Activated naive CD4-positive, alpha-beta T cell treated with anti-CD3 and anti-CD28 coated beads for 36 hours (primary cell): ENCODE measurements around the gene SPON2. TPM values are rescaled to one million over a fixed set of nuclear protein-coding genes. Genes with fewer than 3 reads are reported as not detected.
"Not testable (repeated sequence)": the region's sequence is repeated elsewhere in the genome, so short reads cannot be mapped to it uniquely, and the experiment has no call there.

Experiments
- CTCF ChIA-PET: fragments of 350-600 bp; sonication (Branson Sonifier 250); formaldehyde crosslinking; loops from one replicate; lab custom pipeline; 2021; ENCODE audit warnings: antibody characterized with exemption; lab: Charles Lee
- DNase-seq: peaks from one replicate; pipeline ENCODE4 v3.0.0-alpha.2; 2020
- H3K27ac Mint-ChIP-seq: one replicate; pipeline ENCODE4 v1.8.0; 2021; ENCODE audit warnings: mild to moderate bottlenecking, mixed read lengths
- H3K27me3 Mint-ChIP-seq: one replicate; pipeline ENCODE4 v1.8.0; 2021; ENCODE audit warnings: low read depth, mixed read lengths
- H3K36me3 Mint-ChIP-seq: one replicate; pipeline ENCODE4 v1.8.0; 2021; ENCODE audit warnings: low read depth, mixed read lengths
- H3K4me1 Mint-ChIP-seq: one replicate; pipeline ENCODE4 v1.8.0; 2021; ENCODE audit warnings: low read depth, mixed read lengths
- H3K4me3 Mint-ChIP-seq: one replicate; pipeline ENCODE4 v1.8.0; 2021; ENCODE audit warnings: mild to moderate bottlenecking, moderate library complexity, mixed read lengths
- H3K9me3 Mint-ChIP-seq: one replicate; pipeline ENCODE4 v1.8.0; 2021; ENCODE audit warnings: mixed read lengths
- intact Hi-C: fragments of 100-400 bp; cut with micrococcal nuclease; formaldehyde crosslinking; loops from one replicate; pipeline ENCODE4 v1.15.1; 2023
- total RNA-seq, 2 experiments: library from RNA; stranded (reverse); gene quantifications; one replicate each; pipeline ENCODE4 v1.2.3, GENCODE V29; 2021

Gene SPON2
- total RNA-seq, 2 experiments from 2014 or later = 4.8 to 5.5 TPM

DNA sequence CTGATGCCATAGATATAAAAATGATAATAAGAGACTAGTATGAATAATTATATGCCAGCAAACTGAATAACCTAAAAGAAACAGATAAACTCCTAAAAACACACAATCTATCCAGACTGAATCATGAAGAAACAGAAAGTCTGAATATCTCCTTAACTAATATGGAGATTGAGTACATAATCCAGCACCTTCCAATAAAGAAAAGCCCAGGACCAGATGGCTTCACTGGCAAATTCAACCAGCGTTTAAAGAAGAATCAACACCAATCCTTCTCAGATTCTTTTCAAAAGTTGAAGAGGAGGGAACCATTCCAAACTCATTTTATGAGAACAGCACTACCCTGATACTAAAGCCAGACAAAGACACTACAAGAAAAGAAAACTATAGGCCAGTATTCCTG lies 32.5 kb downstream of the SPON2 start:
- CTCF ChIA-PET = interaction anchor here (1.6 kb wide), 1 partner anchor 9 kb away, joined by 6 read pairs; no protein-coding TSS in a partner anchor
- Mint-ChIP-seq H3K27ac (no peak overlapping the region), H3K4me1 (peaks cover 11% of the 10 kb centered on the region), H3K9me3 (no peaks in the 10 kb centered on the region), H3K36me3 (no peaks in the 10 kb centered on the region), H3K4me3 (no peak overlapping the region), H3K27me3 (peaks cover 5% of the 10 kb centered on the region)
- intact Hi-C loops = no loop called here
- no peak for DNase-seq

DNA sequence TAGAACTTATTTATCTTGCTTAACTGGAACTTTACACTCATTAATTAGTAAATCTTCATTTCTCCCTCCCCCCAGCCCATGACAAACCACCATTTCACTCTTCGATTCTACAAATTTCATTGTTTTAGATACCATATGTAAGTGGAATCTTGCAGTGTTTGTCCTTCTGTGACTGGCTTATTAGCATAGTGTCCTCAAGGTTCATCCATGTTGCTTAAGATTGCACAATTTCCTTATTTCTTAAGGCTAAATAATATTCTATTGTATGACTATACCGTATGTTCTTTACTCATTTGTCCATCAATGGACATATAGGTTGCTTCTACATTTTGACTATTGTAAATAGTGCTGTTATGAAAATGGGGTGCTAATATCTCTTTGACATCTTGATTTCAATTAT lies 34.5 kb downstream of the SPON2 start:
- Mint-ChIP-seq H3K27ac (no peak overlapping the region), H3K36me3 (no peaks in the 10 kb centered on the region), H3K27me3 (peaks cover 5% of the 10 kb centered on the region), H3K4me1 (peaks cover 11% of the 10 kb centered on the region), H3K9me3 (no peaks in the 10 kb centered on the region), H3K4me3 (peak overlapping the region; percentile 32)
- DNase-seq = no peak
- CTCF ChIA-PET = interaction anchor here (0.5 to 3.8 kb wide), 7 partner anchors 7 to 468 kb away, joined by 3 to 27 read pairs (median 4); no protein-coding TSS in a partner anchor
- intact Hi-C loops = no loop called here

DNA sequence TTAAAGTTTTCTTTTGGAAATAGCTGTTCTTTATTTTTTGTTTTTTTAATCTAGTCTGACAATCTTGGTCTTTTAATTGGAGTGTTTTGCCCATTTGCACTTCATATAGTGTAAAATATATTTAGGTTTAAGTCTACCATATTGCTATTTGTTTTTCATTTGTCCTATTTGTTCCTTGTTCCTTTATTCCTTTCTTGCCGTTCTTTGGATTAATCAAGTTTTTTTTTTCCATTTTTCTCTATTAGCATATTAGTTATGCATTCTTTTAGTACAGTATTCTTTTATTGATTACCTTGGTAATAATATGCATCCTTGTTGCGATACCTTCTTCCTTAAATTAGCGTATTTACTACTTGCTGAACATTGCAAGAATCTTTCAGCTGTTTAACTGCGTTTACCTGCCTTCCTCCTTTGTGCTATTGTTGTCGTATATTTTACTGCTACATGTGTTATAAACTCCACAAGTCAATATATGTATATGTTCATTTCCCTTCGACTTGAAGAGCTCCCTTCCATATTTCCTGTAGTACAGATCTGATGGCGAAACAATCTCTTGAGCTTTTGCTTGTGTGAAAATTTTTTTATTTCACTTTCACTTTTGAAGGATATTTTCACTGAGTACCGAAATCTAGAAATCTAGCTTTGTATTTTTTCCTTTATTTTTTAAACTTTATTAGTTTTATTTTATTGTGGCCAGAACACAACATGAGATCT lies 35.2 kb downstream of the SPON2 start:
- no peaks in the 10 kb centered on the region for H3K9me3 Mint-ChIP-seq
- H3K27ac Mint-ChIP-seq = no peak overlapping the region
- peaks cover 11% of the 10 kb centered on the region for H3K4me1 Mint-ChIP-seq
- intact Hi-C loops = no loop called here
- no peak for DNase-seq
- CTCF ChIA-PET = interaction anchor here (0.5 to 3.8 kb wide), 6 partner anchors 43 to 468 kb away, joined by 3 to 27 read pairs (median 4); no protein-coding TSS in a partner anchor
- no peaks in the 10 kb centered on the region for H3K36me3 Mint-ChIP-seq
- H3K27me3 Mint-ChIP-seq = peaks cover 5% of the 10 kb centered on the region
- H3K4me3 Mint-ChIP-seq = peak overlapping the region; percentile 75

DNA sequence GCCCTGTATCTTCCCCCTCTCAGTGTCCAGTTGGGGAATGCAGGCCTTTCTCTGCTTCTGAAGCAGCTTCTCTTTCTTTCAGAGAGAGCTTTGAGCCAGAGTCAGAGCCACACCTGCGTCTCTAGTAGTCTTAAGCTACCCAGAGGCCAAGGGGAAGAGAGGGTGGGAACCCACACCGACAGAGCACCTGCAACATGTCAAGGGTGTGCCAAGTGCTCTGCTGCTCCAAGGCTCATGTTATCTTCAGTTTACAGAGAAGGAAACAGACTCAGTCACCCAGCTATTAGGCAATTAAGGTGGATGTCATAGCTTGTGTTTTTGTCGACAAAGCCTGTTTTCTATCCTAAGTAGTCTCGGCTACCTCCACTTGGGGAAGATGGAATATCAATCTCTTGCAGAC lies 36.3 kb downstream of the SPON2 start:
- Mint-ChIP-seq H3K9me3 (no peaks in the 10 kb centered on the region), H3K36me3 (no peaks in the 10 kb centered on the region), H3K4me3 (no peak overlapping the region), H3K27me3 (peaks cover 5% of the 10 kb centered on the region), H3K27ac (no peak overlapping the region), H3K4me1 (peaks cover 11% of the 10 kb centered on the region)
- intact Hi-C loops = no loop called here
- no peak for DNase-seq
- CTCF ChIA-PET = interaction anchor here (3.8 kb wide), 1 partner anchor 132 kb away, joined by 27 read pairs; no protein-coding TSS in a partner anchor

DNA sequence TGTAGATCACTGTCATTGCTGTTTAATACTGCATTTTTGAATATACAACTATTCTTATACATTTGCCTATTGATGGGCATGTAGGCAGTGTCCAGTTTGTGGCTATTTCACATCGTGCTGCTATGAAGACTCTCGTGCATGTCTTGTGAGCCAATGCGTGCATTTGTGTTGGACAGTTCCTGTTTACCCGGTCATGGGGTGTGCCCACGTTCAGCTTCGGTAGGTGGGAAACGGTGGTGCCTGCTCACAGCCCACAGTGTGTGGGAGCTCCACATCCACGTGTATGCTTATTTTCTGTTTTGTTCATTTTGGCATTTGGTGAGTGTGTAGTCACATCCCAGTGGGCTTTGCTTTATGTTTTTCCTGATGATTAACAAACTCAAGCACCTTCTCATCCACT lies 39.4 kb downstream of the SPON2 start:
- peaks cover 13% of the 10 kb centered on the region for H3K4me1 Mint-ChIP-seq
- intact Hi-C loops = no loop called here
- CTCF ChIA-PET = interaction anchor here (1.5 to 5.4 kb wide), 3 partner anchors 34 to 153 kb away, joined by 3 to 54 read pairs (median 45); no protein-coding TSS in a partner anchor
- H3K4me3 Mint-ChIP-seq = no peak overlapping the region
- no peaks in the 10 kb centered on the region for H3K27me3 Mint-ChIP-seq
- H3K27ac Mint-ChIP-seq = no peak overlapping the region
- no peaks in the 10 kb centered on the region for H3K36me3 Mint-ChIP-seq
- no peak for DNase-seq
- no peaks in the 10 kb centered on the region for H3K9me3 Mint-ChIP-seq

DNA sequence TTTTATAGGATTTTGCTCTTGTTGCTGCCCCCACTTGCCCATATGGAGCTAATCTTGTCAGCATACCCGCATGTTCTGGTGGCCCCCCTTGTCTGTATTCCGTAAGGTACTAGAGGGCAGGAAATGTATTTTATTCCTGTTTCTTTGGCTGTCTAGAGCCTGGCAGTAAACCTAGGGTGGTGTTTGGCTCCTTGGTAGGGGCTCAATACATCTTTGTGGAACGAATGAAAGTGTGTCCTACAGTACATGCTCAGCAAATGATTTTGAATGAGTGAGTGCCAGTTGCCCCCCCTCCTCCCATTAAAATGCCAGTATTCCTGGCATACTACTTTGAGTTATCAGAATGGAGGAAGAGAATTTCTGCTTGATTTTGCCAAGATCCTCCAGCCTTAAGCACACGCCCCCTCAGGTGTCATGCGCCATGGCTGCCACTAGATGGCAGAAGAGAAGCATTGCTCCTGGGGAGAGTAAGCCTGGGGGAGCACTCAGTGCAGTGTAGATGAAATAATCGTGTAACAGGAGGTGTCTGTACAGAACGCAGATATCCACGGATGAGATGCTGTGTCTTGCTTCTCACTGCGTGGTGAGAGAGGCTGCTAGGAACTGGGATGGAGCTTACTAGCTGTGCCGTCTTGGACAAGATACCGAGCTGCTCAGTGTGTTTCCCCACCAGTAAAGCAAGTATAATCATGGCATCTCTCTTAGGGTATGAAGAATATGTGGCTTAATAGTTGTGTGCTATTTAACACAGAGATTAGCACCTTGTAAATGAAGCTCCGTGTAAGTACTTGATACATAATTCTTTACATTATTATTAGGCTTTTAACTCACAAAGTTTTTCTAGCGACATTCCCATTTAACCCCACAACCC lies 41.8 kb downstream of the SPON2 start:
- DNase-seq = peak; percentile 80
- H3K27ac Mint-ChIP-seq = no peak overlapping the region
- no peaks in the 10 kb centered on the region for H3K9me3 Mint-ChIP-seq
- H3K36me3 Mint-ChIP-seq = no peaks in the 10 kb centered on the region
- H3K27me3 Mint-ChIP-seq = peaks cover 4% of the 10 kb centered on the region
- H3K4me3 Mint-ChIP-seq = no peak overlapping the region
- peaks cover 2% of the 10 kb centered on the region for H3K4me1 Mint-ChIP-seq
- CTCF ChIA-PET = interaction anchor here (0.6 to 5.4 kb wide), 31 partner anchors 8 to 229 kb away, joined by 3 to 54 read pairs (median 4); partner anchors contain the start of gene UVSSA
- intact Hi-C loops = loop anchor here (1.0 kb wide), 3 partner anchors 138 to 221 kb away; no protein-coding TSS in a partner anchor

DNA sequence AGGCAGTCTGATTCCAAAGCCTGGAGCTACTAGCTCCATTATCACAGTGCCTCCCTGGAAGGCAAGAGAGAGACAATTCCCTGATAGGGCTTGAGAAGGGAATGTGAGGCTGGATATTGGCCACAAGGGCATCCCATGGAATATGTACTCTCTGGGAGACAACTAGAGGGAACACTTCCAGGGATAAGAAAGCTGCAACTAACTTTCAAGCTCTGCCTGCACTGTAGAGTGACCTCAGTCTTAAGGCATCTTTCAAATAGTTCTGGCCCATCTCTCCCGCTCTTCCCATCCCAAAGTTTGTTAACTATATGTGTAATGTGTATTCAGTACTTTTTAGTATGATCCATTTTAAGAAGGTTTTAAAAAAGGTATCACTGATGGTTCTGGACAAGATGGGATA lies 45.9 kb downstream of the SPON2 start:
- no peaks in the 10 kb centered on the region for H3K9me3 Mint-ChIP-seq
- H3K4me3 Mint-ChIP-seq = no peak overlapping the region
- H3K36me3 Mint-ChIP-seq = no peaks in the 10 kb centered on the region
- CTCF ChIA-PET = interaction anchor here (0.7 kb wide), 1 partner anchor 162 kb away, joined by 3 read pairs; no protein-coding TSS in a partner anchor
- peaks cover 4% of the 10 kb centered on the region for H3K27me3 Mint-ChIP-seq
- peaks cover 2% of the 10 kb centered on the region for H3K4me1 Mint-ChIP-seq
- H3K27ac Mint-ChIP-seq = no peak overlapping the region
- intact Hi-C loops = no loop called here
- no peak for DNase-seq

DNA sequence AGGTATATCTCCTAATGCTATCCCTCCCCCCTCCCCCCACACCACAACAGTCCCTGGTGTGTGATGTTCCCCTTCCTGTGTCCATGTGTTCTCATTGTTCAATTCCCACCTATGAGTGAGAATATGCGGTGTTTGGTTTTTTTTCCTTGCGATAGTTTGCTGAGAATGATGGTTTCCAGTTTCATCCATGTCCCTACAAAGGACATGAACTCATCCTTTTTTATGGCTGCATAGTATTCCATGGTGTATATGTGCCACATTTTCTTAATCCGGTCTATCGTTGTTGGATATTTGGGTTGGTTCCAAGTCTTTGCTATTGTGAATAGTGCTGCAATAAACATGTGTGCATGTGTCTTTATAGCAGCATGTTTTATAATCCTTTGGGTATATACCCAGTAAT lies 46.9 kb downstream of the SPON2 start:
- H3K4me3 Mint-ChIP-seq, H3K27me3 Mint-ChIP-seq, H3K27ac Mint-ChIP-seq, H3K4me1 Mint-ChIP-seq, H3K9me3 Mint-ChIP-seq, H3K36me3 Mint-ChIP-seq, CTCF ChIA-PET, intact Hi-C loops, DNase-seq: not testable (repeated sequence)

DNA sequence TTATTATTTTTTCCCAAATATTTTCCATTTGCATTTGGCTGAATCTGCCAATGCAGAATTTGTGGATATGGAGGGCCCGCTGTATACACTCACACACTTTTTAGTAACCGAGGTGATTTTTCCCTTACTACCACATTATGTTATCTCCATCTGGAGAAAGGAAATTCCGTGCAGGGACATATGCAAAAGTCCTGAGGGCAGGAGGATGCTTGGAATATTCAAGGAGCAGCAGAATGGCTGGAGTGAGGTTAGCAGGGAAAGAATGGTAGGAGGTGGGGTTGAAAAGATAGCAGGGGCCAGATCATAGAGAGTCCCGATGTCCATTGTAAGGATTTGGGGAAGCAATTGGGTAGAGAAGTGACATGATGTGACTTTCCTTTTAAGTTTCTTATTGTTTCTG lies 47.6 kb downstream of the SPON2 start:
- DNase-seq = no peak
- intact Hi-C loops = no loop called here
- H3K27ac Mint-ChIP-seq = no peak overlapping the region
- CTCF ChIA-PET = no interaction called here
- H3K27me3 Mint-ChIP-seq = peaks cover 4% of the 10 kb centered on the region
- no peaks in the 10 kb centered on the region for H3K36me3 Mint-ChIP-seq
- H3K9me3 Mint-ChIP-seq = no peaks in the 10 kb centered on the region
- no peak overlapping the region for H3K4me3 Mint-ChIP-seq
- H3K4me1 Mint-ChIP-seq = no peaks in the 10 kb centered on the region

DNA sequence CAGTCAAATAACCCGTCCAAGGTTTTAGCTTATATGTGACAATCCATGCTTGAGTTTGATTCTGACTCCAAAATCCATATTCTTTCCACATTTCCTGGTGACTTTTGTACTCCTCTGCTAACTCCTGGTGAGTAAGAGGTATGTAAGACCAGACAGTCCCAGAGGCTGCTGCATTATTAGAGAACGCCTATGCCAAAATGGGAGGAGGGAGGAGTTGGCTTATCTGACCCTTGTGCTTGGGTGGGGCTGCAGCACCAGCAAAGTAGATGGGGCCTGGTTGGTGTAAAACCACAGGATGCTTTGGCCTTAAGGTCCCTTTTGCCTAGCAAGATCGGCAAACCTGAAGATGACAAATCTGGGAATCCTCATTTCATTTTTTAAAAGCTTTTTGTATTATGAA lies 49.9 kb downstream of the SPON2 start:
- Mint-ChIP-seq H3K4me3 (no peak overlapping the region), H3K36me3 (no peaks in the 10 kb centered on the region), H3K27ac (no peak overlapping the region), H3K4me1 (no peaks in the 10 kb centered on the region), H3K27me3 (peaks cover 4% of the 10 kb centered on the region), H3K9me3 (no peaks in the 10 kb centered on the region)
- intact Hi-C loops = no loop called here
- DNase-seq = no peak
- CTCF ChIA-PET = interaction anchor here (1.1 to 2.4 kb wide), 2 partner anchors 9 to 23 kb away, joined by 3 to 15 read pairs; no protein-coding TSS in a partner anchor
